Panc1 (cell line): ENCODE data around the gene MKLN1. TPM values are rescaled to one million over a fixed set of nuclear protein-coding genes. Genes with fewer than 3 reads are reported as not detected.

Experiments
- ATAC-seq: fragments of 200-7000 bp; cut with Tn5 transposase; 2 replicates; pipeline ENCODE4 v1.9.1; 2020; ENCODE audit warnings: mild to moderate bottlenecking, moderate library complexity
- BruUV-seq: library from RNA; stranded (reverse); fragments of 400-500 nt; replicated peaks from 2 replicates; lab custom pipeline; 2021; lab: Mats Ljungman, UMichigan
- CTCF ChIA-PET: fragments of 300-600 bp; sonication (Branson Sonifier 250); formaldehyde crosslinking; loops from one replicate; lab custom pipeline; 2022; ENCODE audit warnings: antibody characterized with exemption; lab: Charles Lee
- POLR2A ChIA-PET: fragments of 300-600 bp; sonication (Branson Sonifier 250); formaldehyde crosslinking; loops from one replicate; lab custom pipeline; 2022; ENCODE audit warnings: antibody characterized with exemption; lab: Charles Lee
- DNase-seq: peaks from one replicate; pipeline ENCODE4 v3.0.0-alpha.2; 2010; ENCODE audit warnings: low read depth, low spot score
- H3K27ac ChIP-seq: 2 replicates; pipeline ENCODE4 v1.5.1; 2011; ENCODE audit warnings: mild to moderate bottlenecking, low read length, inconsistent platforms
- H3K27me3 ChIP-seq: fragments of 200-500 bp; sonication (Bioruptor generic); 2 replicates; pipeline ENCODE4 v1.6.0; 2014; ENCODE audit warnings: low read length, inconsistent platforms; ENCODE audit not compliant: control insufficient read depth, insufficient read depth
- H3K36me3 ChIP-seq: fragments of 200-500 bp; sonication (Bioruptor generic); 2 replicates; pipeline ENCODE4 v1.5.1; 2014; ENCODE audit warnings: inconsistent platforms, mild to moderate bottlenecking, low read length, moderate library complexity; ENCODE audit not compliant: control insufficient read depth, insufficient read depth
- H3K4me1 ChIP-seq: 2 replicates; pipeline ENCODE4 v1.5.1; 2011; ENCODE audit warnings: inconsistent platforms, mild to moderate bottlenecking, low read length, moderate library complexity; ENCODE audit not compliant: control insufficient read depth, insufficient read depth
- H3K4me3 ChIP-seq, 2 experiments: 2 replicates each; pipeline ENCODE4 v1.5.1; 2011 to 2012; ENCODE audit warnings: low read depth in 2 of 2, low read length in 2 of 2, mild to moderate bottlenecking in 2 of 2, inconsistent platforms in 1 of 2, moderate library complexity in 1 of 2
- H3K9me3 ChIP-seq: fragments of 200-500 bp; sonication (Bioruptor generic); 2 replicates; pipeline ENCODE4 v1.5.1; 2014; ENCODE audit warnings: low read depth, mild to moderate bottlenecking, inconsistent platforms, low read length, moderate library complexity; ENCODE audit not compliant: control insufficient read depth, insufficient read depth
- CTCF ChIP-seq: fragments of 450-650 bp; IDR thresholded peaks from 2 replicates; pipeline ENCODE4 v1.5.1; 2017; ENCODE audit warnings: mild to moderate bottlenecking
- POLR2AphosphoS5 ChIP-seq: IDR thresholded peaks from 2 replicates; pipeline ENCODE4 v1.6.1; 2012; ENCODE audit warnings: mild to moderate bottlenecking, low read depth, low read length, moderate library complexity
- REST ChIP-seq, 2 experiments: IDR thresholded peaks; 2 replicates each; pipeline ENCODE4 v1.6.1; 2011 to 2012; ENCODE audit warnings: low read depth in 2 of 2, control low read depth in 1 of 2, low read length in 1 of 2, mild to moderate bottlenecking in 1 of 2, moderate library complexity in 1 of 2; ENCODE audit not compliant: insufficient read depth in 1 of 2
- SIN3A ChIP-seq: IDR thresholded peaks from 2 replicates; pipeline ENCODE4 v1.6.1; 2012; ENCODE audit warnings: low read depth, mild to moderate bottlenecking, low read length, moderate library complexity, borderline replicate concordance; ENCODE audit not compliant: insufficient read depth
- TCF7L2 ChIP-seq: IDR thresholded peaks from 2 replicates; pipeline ENCODE4 v1.6.1; 2011; ENCODE audit warnings: mild to moderate bottlenecking, low read depth, low read length, inconsistent platforms
- in situ Hi-C: cut with HindIII; loops from 2 replicates; pipeline ENCODE4 v1.10.0; 2016; ENCODE audit warnings: low sequenced_read_pairs, low pct_unique_long_range_greater_than_20kb
- intact Hi-C: fragments of 100-400 bp; cut with micrococcal nuclease; formaldehyde crosslinking; loops from one replicate; pipeline ENCODE4 v1.10.0; 2022; ENCODE audit not compliant: unreplicated experiment
- total RNA-seq: library from RNA; stranded (reverse); gene quantifications from one replicate; pipeline ENCODE4 v1.2.1, GENCODE V29; 2021; ENCODE audit not compliant: unreplicated experiment

Gene MKLN1
- total RNA-seq, 1 experiment from 2014 or later = 46.4 TPM

DNA sequence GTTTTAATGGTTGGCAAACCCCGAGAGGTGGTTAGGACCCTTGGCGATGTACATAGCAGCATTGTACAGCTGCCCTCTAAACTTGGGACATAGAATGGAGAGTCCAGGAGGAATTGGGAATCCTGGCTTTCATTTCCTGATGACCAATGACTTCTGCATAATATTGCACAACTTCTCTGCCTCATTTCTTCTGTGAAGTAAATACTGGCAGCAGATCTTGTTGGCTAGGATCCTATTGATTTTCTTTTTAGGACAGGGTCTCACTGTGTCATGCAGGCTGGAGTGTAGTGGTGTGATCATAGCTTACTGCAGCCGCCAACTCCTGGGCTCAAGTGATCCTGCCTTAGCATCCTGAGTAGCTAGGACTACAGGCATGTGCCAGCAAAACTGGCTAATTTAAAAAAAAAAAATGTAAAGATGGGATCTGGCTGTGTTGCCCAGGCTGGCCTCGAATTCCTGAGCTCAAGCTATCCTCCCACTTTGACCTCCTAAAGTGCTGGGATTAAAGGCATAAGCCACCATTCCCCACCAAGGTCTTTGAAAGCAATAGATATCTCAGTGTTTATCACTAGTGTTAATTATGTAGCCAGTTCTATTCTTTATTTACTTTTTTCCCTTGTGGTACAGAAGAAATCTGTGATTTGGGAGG, 170.7 kb downstream of the MKLN1 start:
- Histone ChIP-seq H3K4me3 (no peak overlapping the region), H3K4me1 (no peaks in the 10 kb centered on the region; the same call in 1 of the 2 replicates), H3K27ac (no peak overlapping the region), H3K36me3 (no peaks in the 10 kb centered on the region; the same call in none of the 2 replicates), H3K9me3 (no peaks in the 10 kb centered on the region), H3K27me3 (no peaks in the 10 kb centered on the region)
- in situ Hi-C loops (no loop called here), intact Hi-C loops (no loop called here)
- TF ChIP-seq POLR2AphosphoS5 (no peak), CTCF (no peak), TCF7L2 (no peak), SIN3A (no peak), REST (IDR thresholded peaks at IDR 0.05; ENCODE audit: insufficient read depth in 1 of 2, low read depth in 2 of 2, low read length in 1 of 2) (no peak)
- ATAC-seq = no peak
- POLR2A ChIA-PET = no interaction called here
- no TSS peak for BruUV-seq
- CTCF ChIA-PET = interaction anchor here (0.6 kb wide), 1 partner anchor 11 kb away, joined by 3 read pairs; no protein-coding TSS in a partner anchor
- DNase-seq = no peak

DNA sequence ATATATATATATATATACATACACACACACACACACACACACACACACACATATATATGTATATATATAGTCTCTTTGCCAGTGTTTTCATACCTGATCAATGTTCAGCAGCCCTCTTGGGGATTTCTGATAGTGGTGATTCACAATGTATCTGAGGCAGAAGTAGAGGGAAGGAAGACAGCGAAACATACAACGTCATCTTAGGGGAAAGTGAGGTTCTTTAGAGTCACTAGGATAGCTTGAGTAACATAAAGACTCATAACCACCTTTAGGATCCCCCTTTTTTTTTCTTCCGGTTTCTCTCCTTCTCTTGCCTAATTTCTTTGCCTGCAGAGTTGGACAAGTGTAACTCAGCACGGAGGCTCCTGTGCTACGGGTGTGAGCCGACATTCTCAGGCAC, 172.1 kb downstream of the MKLN1 start:
- ChIA-PET CTCF (interaction anchor here (0.6 kb wide), 1 partner anchor 153 kb away, joined by 7 read pairs; no protein-coding TSS in a partner anchor), POLR2A (interaction anchor here (0.6 kb wide), 1 partner anchor 1374 kb away, joined by 10 read pairs; no protein-coding TSS in a partner anchor)
- in situ Hi-C loops = no loop called here
- Histone ChIP-seq H3K27ac (no peak overlapping the region), H3K27me3 (no peaks in the 10 kb centered on the region), H3K36me3 (no peaks in the 10 kb centered on the region; the same call in none of the 2 replicates), H3K4me1 (no peaks in the 10 kb centered on the region; the same call in 1 of the 2 replicates), H3K4me3 (no peak overlapping the region), H3K9me3 (no peaks in the 10 kb centered on the region)
- TF ChIP-seq CTCF (no peak), SIN3A (no peak), REST (IDR thresholded peaks at IDR 0.05; ENCODE audit: insufficient read depth in 1 of 2, low read depth in 2 of 2, low read length in 1 of 2) (no peak), POLR2AphosphoS5 (no peak), TCF7L2 (no peak)
- intact Hi-C loops = no loop called here
- ATAC-seq (no peak), DNase-seq (no peak)
- no TSS peak for BruUV-seq
